HG02571 (cell line): ENCODE results near the gene PRKACB.
"Not testable (repeated sequence)": the region's sequence is repeated elsewhere in the genome, so short reads cannot be mapped to it uniquely, and the experiment has no call there.

Source experiments
- ATAC-seq: cut with Tn5 transposase; IDR thresholded peaks from one replicate; pipeline ENCODE4 v1.9.1; 2021; ENCODE audit warnings: mild to moderate bottlenecking, moderate library complexity; ENCODE audit not compliant: unreplicated experiment

The PRKACB gene

DNA sequence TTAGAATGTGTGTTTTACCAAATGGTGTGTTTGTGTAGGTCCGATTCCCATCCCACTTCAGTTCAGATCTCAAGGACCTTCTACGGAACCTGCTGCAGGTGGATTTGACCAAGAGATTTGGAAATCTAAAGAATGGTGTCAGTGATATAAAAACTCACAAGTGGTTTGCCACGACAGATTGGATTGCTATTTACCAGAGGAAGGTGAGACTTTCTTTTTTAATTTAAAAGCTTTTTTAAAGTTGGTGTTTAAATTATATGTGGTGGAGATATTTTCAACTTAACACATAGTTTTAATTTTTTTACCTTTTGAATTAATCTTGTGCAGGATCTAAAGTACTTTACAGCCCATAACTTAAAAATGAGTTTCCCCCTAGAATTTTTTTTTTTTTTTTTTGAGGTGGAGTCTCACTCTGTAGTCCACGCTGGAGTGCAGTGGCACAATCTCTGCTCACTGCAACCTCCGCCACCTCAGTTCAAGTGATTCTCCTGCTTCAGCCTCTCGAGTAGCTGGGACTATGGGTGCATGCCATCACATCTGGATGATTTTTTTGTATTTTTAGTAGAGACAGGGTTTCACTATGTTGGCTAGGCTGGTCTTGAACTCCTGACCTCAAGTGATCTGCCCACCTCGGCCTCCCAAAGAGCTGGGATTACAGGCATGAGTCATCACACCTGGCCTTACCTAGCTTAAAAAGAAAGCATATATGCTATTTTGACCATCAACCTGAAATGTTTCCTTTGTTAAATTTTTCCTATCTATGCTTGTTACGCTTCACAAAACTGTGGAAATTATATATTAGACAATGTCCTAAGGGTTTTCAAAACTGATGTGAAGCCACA is 70.3 kb downstream of the PRKACB start:
- ATAC-seq: no peak

- no peak for ATAC-seq
Measured at GRCh38 chr1:84217239-84217638, 73.2 kb downstream of the PRKACB start.

DNA sequence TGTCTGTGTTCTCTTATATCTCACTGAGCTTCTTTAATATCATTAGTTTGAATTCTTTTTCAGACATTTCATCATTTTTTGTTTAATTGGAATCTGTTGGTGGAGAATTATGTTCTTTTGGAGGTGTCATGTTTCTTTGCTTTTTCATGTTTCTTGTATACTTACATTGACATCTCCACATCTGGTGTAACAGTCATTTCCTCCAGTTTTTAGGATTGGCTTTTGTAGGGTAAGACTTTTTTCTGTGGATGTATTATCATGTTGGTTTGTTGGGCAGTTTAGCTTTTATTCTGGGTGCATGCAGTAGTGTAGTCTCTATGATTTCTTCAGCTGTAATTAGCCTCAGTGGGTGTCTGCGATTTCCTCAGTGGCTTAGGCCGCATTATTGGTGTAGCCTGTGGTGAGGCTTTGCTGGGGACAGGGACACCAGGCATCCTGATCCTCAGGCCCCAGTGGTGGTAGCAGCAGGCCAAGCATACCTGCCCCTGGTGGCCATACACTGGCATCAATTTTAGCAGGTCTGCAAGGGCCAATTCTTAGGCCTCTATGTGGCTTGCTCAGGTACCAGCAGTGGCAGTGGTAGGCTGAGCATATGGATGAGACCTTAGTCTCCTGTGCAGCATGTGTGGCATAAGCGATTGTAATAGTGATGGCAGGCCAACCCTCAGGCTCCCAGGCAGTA is 79.8 kb downstream of the PRKACB start:
- no peak for ATAC-seq

DNA sequence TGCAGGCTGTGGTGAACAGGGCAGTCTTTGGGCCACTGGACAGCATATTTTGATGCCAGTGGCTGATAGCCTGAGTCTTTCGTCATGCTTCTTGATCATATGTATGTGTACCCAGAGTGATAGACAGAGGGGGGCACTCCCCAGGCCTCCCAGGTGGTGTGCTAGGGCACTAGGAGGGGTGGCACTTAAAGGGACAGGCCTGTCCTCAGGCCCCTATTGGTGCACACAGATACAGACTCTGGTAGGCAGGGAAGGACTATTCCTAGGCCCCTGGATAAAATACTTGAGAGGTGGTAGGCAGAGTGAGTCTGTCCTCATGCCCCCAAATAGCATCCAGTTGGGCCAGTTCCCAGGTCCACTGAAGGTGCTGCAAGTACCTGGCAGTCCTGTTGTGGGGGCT is 80.8 kb downstream of the PRKACB start:
- ATAC-seq: no peak

- ATAC-seq: no peak
Measured at GRCh38 chr1:84225646-84226045, 81.6 kb downstream of the PRKACB start.

GRCh38 chr1:84232676-84233075 is 88.6 kb downstream of the PRKACB start:
- ATAC-seq: not testable (repeated sequence)

DNA sequence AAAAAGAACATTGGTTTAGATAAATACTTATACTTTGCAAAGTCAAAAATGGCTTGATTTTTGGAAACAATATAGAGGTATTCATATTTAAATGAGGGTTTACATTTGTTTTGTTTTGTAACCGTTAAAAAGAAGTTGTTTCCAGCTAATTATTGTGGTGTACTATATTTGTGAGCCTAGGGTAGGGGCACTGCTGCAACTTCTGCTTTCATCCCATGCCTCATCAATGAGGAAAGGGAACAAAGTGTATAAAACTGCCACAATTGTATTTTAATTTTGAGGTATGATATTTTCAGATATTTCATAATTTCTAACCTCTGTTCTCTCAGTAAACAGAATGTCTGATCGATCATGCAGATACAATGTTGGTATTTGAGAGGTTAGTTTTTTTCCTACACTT is 92.2 kb downstream of the PRKACB start:
- ATAC-seq: no peak

- ATAC-seq: no peak
Measured at GRCh38 chr1:84242641-84243040, 98.6 kb downstream of the PRKACB start.

DNA sequence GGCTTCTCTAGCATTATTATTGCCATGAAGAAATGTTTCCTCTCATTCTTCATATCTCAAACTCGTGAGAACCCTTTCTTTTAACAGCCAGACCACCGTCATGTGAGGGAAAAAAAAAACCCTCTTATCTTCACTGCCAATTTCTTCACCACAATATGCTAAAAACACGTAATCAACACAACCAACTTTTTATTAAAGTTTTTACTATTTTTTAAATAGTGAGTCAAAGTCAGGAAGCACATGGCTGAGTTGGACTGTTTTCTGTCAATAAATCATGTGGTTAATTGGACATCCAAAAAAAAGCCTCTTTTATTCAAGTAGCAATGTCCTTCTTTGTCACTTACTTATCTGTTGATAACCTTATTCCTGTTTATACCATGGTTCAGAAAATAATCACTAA is 101.5 kb downstream of the PRKACB start:
- ATAC-seq: no peak

DNA sequence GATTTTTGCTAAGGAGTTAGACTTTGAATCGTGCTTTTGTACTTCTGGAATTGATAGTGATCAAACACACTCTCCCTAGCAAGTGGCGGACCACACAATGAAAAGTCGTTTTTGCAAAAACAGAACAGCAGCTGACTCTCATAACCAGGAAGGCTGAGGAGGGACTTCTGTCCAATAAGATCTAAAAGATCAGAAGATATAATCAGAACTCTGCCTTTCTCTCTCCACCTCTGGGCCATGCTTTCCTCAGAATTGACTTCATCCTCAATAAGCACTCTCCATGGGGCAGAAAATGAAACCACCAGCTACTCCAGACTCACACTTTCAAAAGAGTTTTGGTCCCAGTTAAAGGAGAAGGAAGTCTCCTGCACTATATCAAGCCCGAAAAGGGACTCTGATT is 102.1 kb downstream of the PRKACB start:
- ATAC-seq: no peak

DNA sequence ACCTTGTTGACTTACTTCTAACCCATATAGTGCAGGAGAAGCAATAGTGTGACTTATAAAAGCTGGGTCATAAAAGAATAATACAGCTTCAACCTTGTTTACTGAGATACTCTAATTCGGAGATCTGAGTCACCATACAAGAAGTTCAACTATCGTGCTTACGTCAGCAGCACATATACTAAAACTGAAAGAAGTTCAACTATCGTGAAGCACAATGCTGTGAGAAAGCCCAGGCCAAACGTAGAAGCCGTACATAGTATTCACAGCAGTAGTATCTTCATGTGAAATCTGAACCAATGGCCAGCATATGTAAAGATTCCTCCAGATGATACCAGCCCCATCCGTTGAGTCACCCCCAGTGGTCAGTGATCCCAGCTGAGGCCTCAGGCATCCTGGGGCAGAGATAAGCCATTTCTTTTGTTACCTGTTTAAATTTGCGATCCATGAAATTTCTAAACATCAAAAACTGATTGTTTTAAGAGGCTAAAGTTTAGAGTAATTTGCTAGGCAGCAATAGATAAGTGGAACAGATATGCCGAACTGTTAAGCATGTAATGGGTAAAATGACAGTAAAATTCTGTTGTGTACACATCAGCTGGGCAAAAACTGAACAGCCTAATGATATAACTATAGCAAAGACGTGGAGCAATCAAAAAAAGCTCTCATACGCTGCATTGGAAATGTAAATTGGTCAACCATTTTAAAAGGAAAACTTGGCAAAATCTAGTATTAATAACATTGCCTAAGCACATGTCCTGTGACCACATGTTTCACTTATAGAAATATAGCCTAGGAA is 103.6 kb downstream of the PRKACB start:
- ATAC-seq: no peak

GRCh38 chr1:84250668-84251067 is 106.6 kb downstream of the PRKACB start:
- ATAC-seq: no peak

DNA sequence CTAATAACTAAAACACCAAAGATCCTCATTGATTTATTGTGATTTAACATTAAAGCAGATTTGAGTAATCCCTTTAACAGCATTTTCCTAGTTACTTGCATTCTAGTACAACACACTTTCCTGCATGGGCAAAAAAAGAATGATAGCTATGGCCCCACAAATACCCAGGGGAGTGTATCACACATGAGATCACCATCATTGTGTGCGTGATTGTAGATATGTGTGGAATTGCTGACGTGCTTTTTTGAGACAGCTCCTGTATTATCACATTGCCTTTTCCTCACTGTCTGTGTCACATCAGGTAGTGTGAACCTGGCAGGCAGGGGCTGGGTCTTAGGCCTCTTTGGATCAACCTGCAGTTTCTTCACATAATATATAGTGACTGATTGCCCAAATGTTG is 109.0 kb downstream of the PRKACB start:
- no peak for ATAC-seq

DNA sequence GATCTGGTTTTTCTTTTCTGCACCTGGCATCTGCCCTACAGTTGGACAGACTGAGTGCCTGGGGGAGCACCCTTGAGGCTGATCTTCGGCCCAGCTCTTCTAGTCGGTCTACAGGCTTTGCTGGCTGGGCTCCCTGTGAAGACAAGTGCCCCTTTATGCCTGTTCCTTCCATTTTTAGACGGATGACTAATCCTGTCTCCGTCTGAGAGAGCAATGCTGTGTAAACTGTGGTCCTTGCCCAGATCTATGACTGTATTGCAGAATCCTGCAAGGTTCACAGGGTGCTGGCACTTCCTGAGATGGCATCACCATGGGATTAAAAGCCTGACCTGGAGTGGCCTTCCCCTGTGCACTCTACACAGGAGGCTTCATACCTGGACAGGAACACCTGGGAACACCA is 109.8 kb downstream of the PRKACB start:
- ATAC-seq: no peak

DNA sequence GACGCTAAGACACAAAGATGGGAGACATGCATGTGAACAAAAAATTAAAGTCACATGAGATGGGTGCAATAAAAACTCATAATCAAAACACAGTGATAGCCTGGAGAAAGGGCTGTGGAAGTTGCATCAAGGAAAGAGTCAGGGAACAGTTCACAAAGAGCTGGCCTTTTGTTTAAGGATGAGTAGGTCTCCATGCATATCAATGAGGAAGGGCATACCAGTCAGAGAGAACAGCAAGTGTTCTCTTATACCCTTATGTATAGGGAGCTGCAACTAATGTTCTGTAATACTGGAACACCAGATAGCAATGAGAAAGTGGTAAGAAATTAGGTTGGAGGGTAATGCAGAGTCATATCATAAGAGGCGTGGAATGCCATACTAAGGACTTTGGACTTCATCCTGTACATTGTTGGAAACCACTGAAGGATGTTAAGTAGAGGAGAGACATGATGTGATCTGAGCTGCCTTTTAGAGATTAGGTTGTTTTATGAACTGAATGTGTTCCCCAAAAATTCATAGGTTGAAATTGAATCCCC is 110.7 kb downstream of the PRKACB start:
- no peak for ATAC-seq

GRCh38 chr1:84255582-84255981 is 111.5 kb downstream of the PRKACB start:
- no peak for ATAC-seq

GRCh38 chr1:84257617-84258016 is 113.5 kb downstream of the PRKACB start:
- ATAC-seq: no peak

DNA sequence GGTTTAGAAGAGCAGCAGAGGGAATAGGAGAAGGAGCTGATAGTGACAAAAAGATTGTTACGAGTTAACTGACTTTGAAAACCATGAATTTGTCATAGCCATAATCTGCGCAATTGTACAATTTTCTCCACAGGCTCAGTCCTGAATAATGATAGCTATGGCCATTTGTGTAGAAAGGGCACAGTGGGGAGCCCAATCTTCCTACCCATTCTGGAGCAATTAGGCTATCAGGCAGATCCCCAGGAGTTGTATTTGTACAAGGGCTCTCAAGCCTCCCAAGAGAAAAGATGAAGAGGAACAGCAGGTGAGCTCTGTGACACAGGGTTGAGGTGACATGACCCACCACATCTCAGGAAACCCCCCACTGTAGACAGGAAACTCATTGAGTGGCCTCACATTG is 115.3 kb downstream of the PRKACB start:
- no peak for ATAC-seq

DNA sequence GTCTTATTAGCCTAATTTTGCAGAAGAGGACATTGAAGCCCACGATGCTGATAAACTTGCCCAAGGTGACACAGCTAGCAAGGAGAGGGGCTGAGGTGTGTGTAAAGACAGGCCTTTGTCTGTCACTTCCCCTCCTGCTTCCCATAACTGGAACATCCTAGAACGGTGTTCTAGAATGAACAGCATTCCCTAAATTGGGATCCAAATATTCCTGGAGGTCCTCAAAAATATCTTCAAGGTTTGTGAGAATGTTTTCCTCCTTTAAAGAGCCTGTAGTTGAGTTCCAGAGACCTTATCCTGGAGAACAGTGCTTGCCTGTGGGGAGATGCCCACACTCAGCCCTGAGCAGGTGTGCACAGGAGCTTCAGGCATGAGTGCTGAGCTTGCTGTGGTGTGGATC is 115.9 kb downstream of the PRKACB start:
- no peak for ATAC-seq

DNA sequence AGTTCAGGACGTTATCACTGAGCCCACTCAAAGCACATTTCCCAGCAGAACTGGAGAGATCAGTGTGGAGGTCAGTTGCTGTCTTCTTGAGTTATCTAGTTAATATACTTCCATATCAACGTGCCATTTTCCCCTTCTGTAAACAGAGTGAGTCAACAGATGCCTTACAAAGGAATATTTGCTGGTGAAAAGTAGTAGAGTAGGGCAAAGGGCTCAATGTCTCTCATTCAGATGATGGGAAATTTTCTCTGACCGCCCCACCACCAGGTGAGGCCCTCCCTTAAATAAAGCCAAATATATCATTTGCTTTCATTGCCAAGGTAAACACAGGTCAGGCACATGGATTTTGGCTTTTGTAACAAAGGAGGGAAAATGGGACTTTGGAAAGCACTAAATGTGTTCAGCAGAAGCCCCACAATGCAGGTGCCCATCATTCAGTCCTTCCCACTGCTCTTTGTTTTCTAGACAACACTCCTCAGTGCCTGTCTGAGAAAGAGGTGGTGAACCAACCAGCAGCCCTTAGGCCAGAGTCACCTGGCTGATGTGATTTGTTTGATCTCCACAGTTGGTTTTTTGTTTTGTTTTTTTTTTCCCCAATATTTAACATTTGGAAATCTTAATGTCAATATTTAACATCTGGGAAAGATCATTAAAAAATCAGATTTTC is 116.9 kb downstream of the PRKACB start:
- no peak for ATAC-seq

DNA sequence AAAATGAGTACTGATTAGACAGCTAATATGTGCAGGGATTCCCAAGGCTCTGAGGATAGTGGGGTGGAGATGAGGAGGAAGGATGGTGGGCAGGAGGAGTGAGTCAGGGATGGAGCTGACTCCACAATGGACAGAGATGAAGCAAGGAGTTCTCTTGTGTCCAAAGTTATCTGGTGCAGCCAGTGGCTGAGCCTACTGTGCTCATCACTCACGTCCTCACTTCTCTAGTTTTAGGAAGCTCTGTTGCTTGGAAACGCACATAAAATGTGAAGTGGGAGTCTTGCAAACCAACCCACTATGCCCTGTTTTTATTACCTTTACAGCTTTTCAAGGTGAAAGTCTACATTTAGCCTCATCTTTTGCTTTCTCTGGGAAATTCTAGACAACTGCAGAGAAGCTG is 120.9 kb downstream of the PRKACB start:
- ATAC-seq: no peak
